Measurements from ENCODE around the gene STAB1. TPM values are rescaled to one million over a fixed set of nuclear protein-coding genes. Genes with fewer than 3 reads are reported as not detected.

STAB1 gene
- total RNA-seq, 4 donors from 2014 or later: 10.3 to 27.2 (median 23.3) TPM

DNA sequence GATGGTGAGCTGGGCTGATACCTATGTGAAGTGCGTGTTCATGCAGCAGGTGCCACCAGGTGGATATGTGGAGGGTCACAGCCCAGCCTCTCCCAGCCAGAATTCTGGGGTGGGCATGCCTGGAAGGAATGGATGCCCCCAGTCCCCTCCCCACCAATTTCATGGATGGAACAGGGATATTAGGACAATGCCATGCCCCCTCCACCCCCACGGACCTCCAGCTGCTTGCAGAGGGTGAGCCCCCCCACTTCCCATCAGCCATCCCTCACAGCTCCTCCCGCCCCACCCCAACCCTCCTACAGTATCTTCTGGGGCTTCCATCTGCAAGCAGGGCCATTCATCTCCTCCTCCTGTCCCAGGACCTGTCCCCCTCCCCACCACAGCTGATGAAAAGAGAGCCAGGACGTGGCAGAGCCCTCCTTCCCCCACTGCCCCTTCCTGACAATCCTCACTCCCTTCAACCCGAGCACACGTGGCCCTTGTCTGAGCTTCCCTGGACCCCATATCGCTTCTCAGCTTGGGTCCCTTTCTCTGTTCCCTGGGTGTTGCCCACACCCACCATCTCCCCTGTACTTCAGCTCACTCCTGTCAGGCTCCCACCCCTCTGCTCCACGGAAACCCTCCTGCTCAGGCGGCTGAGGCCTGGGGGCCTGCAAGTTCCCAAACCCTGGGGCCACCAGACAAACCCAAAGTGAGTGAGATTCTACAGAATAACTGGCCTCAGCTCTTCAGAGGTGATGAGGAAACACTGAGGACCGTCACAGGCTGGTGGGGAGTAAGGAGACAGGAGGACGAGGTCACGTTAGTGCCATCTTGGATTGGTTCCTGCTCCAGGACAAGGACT is 47.4 kb upstream of the STAB1 start:
- no peak for TF ChIP-seq CTCF (IDR thresholded peaks at IDR 0.05 in 4 of 5, conservative IDR thresholded peaks at IDR 0.05 in 1 of 5)
- TF ChIP-seq POLR2A (IDR thresholded peaks at IDR 0.05): no peak
- intact Hi-C loops (cut with DNase I; ENCODE audit: low total_unique reads): loop anchor here (1.0 kb wide), 1 partner anchor 19 kb away; no protein-coding TSS in a partner anchor
- ATAC-seq (no peak), DNase-seq (no peak)
- Histone ChIP-seq H3K9me3 (no peaks in the 10 kb centered on the region), H3K4me1 (peaks cover 22 to 45% of the 10 kb centered on the region in 2 donors), H3K27me3 (no peaks in the 10 kb centered on the region), H3K36me3 (no peaks in the 10 kb centered on the region), H3K4me3 (no peak overlapping the region), H3K27ac (peak overlapping the region; percentile 94 to 99 (median 97))
- in situ Hi-C loops (cut with MboI; ENCODE audit: low sequenced_read_pairs in 4 of 4): no loop called here

GRCh38 chr3:52450489-52451236 is 44.5 kb upstream of the STAB1 start:
- Histone ChIP-seq H3K4me1 (peaks cover 37 to 55% of the 10 kb centered on the region in 2 donors), H3K36me3 (no peaks in the 10 kb centered on the region), H3K4me3 (peak overlapping the region in 2 of 4 donors; percentile 91 to 95), H3K27me3 (no peaks in the 10 kb centered on the region), H3K27ac (peak overlapping the region; percentile 94 to 99 (median 97)), H3K9me3 (no peaks in the 10 kb centered on the region)
- intact Hi-C loops (cut with DNase I; ENCODE audit: low total_unique reads) (loop anchor here (5.0 to 10.0 kb wide), 4 partner anchors 87 to 394 kb away; partner anchors contain the start of genes GLYCTK, TWF2 and UQCC5), in situ Hi-C loops (cut with MboI; ENCODE audit: low sequenced_read_pairs in 4 of 4) (no loop called here)
- no peak for TF ChIP-seq POLR2A (IDR thresholded peaks at IDR 0.05)
- no peak for TF ChIP-seq CTCF (IDR thresholded peaks at IDR 0.05 in 4 of 5, conservative IDR thresholded peaks at IDR 0.05 in 1 of 5)
- ATAC-seq (peak in 1 of 2 donors; percentile 3), DNase-seq (no peak)

- peaks cover 41 to 59% of the 10 kb centered on the region in 2 donors for H3K4me1 ChIP-seq
- intact Hi-C loops (cut with DNase I; ENCODE audit: low total_unique reads): loop anchor here (5.0 to 10.0 kb wide), 4 partner anchors 86 to 393 kb away; partner anchors contain the start of genes GLYCTK, TWF2 and UQCC5
- no peak for DNase-seq
These were observed 43.7 kb upstream of the STAB1 start for GRCh38 chr3:52451237-52452083.

More at GRCh38 chr3:52451237-52452083, 43.7 kb upstream of the STAB1 start:
- Histone ChIP-seq H3K36me3 (no peaks in the 10 kb centered on the region), H3K9me3 (no peaks in the 10 kb centered on the region), H3K27me3 (no peaks in the 10 kb centered on the region), H3K27ac (peak overlapping the region; percentile 94 to 99 (median 97)), H3K4me3 (peak overlapping the region in 3 of 4 donors; percentile 17 to 95 (median 91))
- in situ Hi-C loops (cut with MboI; ENCODE audit: low sequenced_read_pairs in 4 of 4): no loop called here
- no peak for ATAC-seq
- TF ChIP-seq POLR2A (IDR thresholded peaks at IDR 0.05) (no peak), CTCF (IDR thresholded peaks at IDR 0.05 in 4 of 5, conservative IDR thresholded peaks at IDR 0.05 in 1 of 5) (peak in 4 of 5 experiments; percentile 24 to 46 (median 32))

All from gastrocnemius medialis (tissue), 4 donors.